Measurements from ENCODE around the gene TLR6. TPM values are rescaled to one million over a fixed set of nuclear protein-coding genes. Genes with fewer than 3 reads are reported as not detected.
"Not testable (repeated sequence)": the region's sequence is repeated elsewhere in the genome, so short reads cannot be mapped to it uniquely, and the experiment has no call there.

Gene TLR6
- total and polyA plus RNA-seq, 2 of the 8 experiments (the other 6 are each of a cell fraction or from before 2014, with no cell fraction given), result 0.02 to 0.09 TPM

DNA sequence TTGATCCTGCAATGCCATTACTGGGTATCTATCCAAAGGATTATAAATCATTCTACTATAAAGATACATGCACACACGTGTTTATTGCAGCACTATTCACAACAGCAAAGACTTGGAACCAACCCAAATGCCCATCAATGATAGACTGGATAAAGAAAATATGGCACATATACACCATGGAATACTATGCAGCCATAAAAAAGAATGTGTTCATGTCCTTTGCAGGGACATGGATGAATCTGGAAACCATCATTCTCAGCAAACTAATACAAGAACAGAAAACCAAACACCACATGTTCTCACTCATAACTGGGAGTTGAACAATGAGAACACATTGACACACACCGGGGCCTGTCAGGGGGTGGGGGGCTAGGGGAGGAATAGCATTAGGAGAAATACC lies 78.7 kb downstream of the TLR6 start:
- DNase-seq (ENCODE audit: low read depth in 1 of 2, low spot score in 2 of 2); H2BK12ac ChIP-seq (ENCODE audit: low read depth, low read length); H3K18ac ChIP-seq (ENCODE audit: extremely low read depth, low read length); H4K8ac ChIP-seq (ENCODE audit: extremely low read depth, insufficient read depth, low read length); H2BK15ac ChIP-seq (ENCODE audit: low read length); H2AK5ac ChIP-seq (ENCODE audit: low read depth, low read length); POLR2A ChIA-PET (ENCODE audit: partially characterized antibody); H3K4ac ChIP-seq (replicated peaks; ENCODE audit: insufficient read length, low read depth, low read length); H3K4me2 ChIP-seq (ENCODE audit: insufficient read depth in 1 of 2, low read depth in 2 of 2, low read length in 2 of 2); H3K23me2 ChIP-seq (ENCODE audit: low read depth, low read length); H3K27me3 ChIP-seq (replicated peaks in 1 of 4; ENCODE audit: control insufficient read depth in 3 of 4, extremely low read depth in 1 of 4, insufficient read depth in 3 of 4, low read length in 3 of 4); H3K27ac ChIP-seq (ENCODE audit: low read depth, low read length); H4K20me1 ChIP-seq (replicated peaks in 1 of 2; ENCODE audit: control insufficient read depth in 1 of 2, insufficient read depth in 2 of 2, low read length in 2 of 2); FAIRE-seq; H3K4me3 ChIP-seq (ENCODE audit: extremely low read depth in 1 of 4, insufficient read depth in 2 of 4, low read depth in 3 of 4, low read length in 4 of 4); H3K4me1 ChIP-seq (replicated peaks in 1 of 4; ENCODE audit: control insufficient read depth in 3 of 4, insufficient read depth in 4 of 4, low read length in 3 of 4); H2BK120ac ChIP-seq (replicated peaks; ENCODE audit: low read depth, low read length); H2BK20ac ChIP-seq (ENCODE audit: low read length); H4K91ac ChIP-seq (replicated peaks; ENCODE audit: insufficient read length, low read length); H3K9me3 ChIP-seq (ENCODE audit: insufficient read depth in 2 of 2, low read depth in 1 of 2, low read length in 1 of 2); H3K36me3 ChIP-seq (ENCODE audit: control insufficient read depth in 2 of 4, insufficient read depth in 4 of 4, low read length in 3 of 4); H4K5ac ChIP-seq (ENCODE audit: insufficient read length, low read depth, low read length); H3K79me1 ChIP-seq (ENCODE audit: low read depth, low read length); H2BK5ac ChIP-seq (ENCODE audit: low read depth, low read length); H2AFZ ChIP-seq (ENCODE audit: low read length); H3K23ac ChIP-seq (ENCODE audit: insufficient read length); H3K9ac ChIP-seq (replicated peaks in 1 of 4; ENCODE audit: extremely low read depth in 1 of 4, low read depth in 3 of 4, low read length in 3 of 4); H3K14ac ChIP-seq (ENCODE audit: insufficient read length); H3K56ac ChIP-seq (replicated peaks; ENCODE audit: insufficient read length, low read depth, low read length); H3K79me2 ChIP-seq (ENCODE audit: control insufficient read depth in 1 of 2, insufficient read depth in 2 of 2, low read length in 2 of 2): not testable (repeated sequence)
- CTCF ChIA-PET (ENCODE audit: partially characterized antibody), result interaction anchor here (1.7 kb wide), 1 partner anchor 26 kb away, joined by 3 read pairs; the partner anchor contains the start of gene TLR1
- WGBS, 2 experiments (ENCODE audit: extremely low coverage in 1 of 2, insufficient coverage in 1 of 2, insufficient read length in 1 of 2, insufficient replicate concordance in 2 of 2, low coverage in 1 of 2, low lambda C conversion rate in 2 of 2, missing lambda C conversion rate in 1 of 2), result 89% methylated on average over 2 of the region's 2 CpGs; no CpG with 5 or more reads in 1 of the 2 experiments
